GM12878 (cell line): ENCODE data around the gene RIC1. TPM values are rescaled to one million over a fixed set of nuclear protein-coding genes. Genes with fewer than 3 reads are reported as not detected.

ENCODE experiments used
- ATAC-seq: fragments of 200-7000 bp; cut with Tn5 transposase; 3 replicates; pipeline ENCODE4 v1.9.1; 2020; ENCODE audit warnings: mild to moderate bottlenecking, moderate library complexity
- BruUV-seq: library from RNA; stranded (reverse); fragments of 400-500 nt; replicated peaks from 2 replicates; lab custom pipeline; 2021; lab: Mats Ljungman, UMichigan
- CTCF ChIA-PET: fragments of 300-600 bp; sonication (Branson Sonifier 250); formaldehyde crosslinking; extraction: SDS; loops from one replicate; lab custom pipeline; 2021; ENCODE audit warnings: inconsistent platforms; lab: Yijun Ruan, JAX
- POLR2A ChIA-PET: fragments of 350-600 bp; formaldehyde crosslinking; extraction: SDS; loops from one replicate; lab custom pipeline; 2021; ENCODE audit warnings: inconsistent platforms; lab: Charles Lee
- RAD21 ChIA-PET: fragments of 300-600 bp; sonication (Branson Sonifier 250); formaldehyde crosslinking; loops from one replicate; lab custom pipeline; 2023; ENCODE audit warnings: antibody characterized with exemption; ENCODE audit not compliant: unreplicated experiment; lab: Charles Lee
- SMC1A ChIA-PET: fragments of 300-600 bp; sonication (Branson Sonifier 250); formaldehyde crosslinking; loops from one replicate; lab custom pipeline; 2023; ENCODE audit not compliant: unreplicated experiment, uncharacterized antibody; lab: Charles Lee
- DNase-seq: peaks from one replicate; pipeline ENCODE4 v3.0.0-alpha.2; 2011; ENCODE audit warnings: low read depth, low spot score
- FAIRE-seq: peaks from 3 replicates; lab custom pipeline; 2011; peaks lifted over from hg19 to GRCh38; lab: Jason Lieb, UNC
- H2AFZ ChIP-seq: 2 replicates; pipeline ENCODE4 v1.6.0; 2011; ENCODE audit warnings: low read depth, low read length, control low read depth; ENCODE audit not compliant: control insufficient read depth
- H3K27ac ChIP-seq: 2 replicates; pipeline ENCODE4 v1.5.1; 2011; ENCODE audit warnings: control low read depth; ENCODE audit not compliant: control insufficient read depth, insufficient read depth
- H3K27me3 ChIP-seq, 2 experiments: replicated peaks in 1 of 2; 2 replicates each; pipeline versions ENCODE4 v1.6.0 to v1.6.1; 2011; ENCODE audit warnings: low read length in 1 of 2; ENCODE audit not compliant: control insufficient read depth in 2 of 2, insufficient read depth in 2 of 2
- H3K36me3 ChIP-seq, 2 experiments: 2 replicates each; pipeline ENCODE4 v1.5.1; 2011; ENCODE audit warnings: low read length in 1 of 2; ENCODE audit not compliant: control insufficient read depth in 2 of 2, insufficient read depth in 2 of 2
- H3K4me1 ChIP-seq: 2 replicates; pipeline ENCODE4 v1.6.1; 2011; ENCODE audit warnings: mild to moderate bottlenecking, low read length, moderate library complexity, mixed read lengths; ENCODE audit not compliant: control insufficient read depth, insufficient read depth
- H3K4me2 ChIP-seq: 2 replicates; pipeline ENCODE4 v1.6.0; 2011; ENCODE audit warnings: control low read depth; ENCODE audit not compliant: control insufficient read depth, insufficient read depth
- H3K4me3 ChIP-seq: fragments of 200-600 bp; sonication (generic); 2 replicates; pipeline ENCODE4 v1.5.1; 2016
- H3K79me2 ChIP-seq: 2 replicates; pipeline ENCODE4 v1.6.0; 2011; ENCODE audit warnings: low read length; ENCODE audit not compliant: control insufficient read depth, insufficient read depth
- H3K9ac ChIP-seq: 2 replicates; pipeline ENCODE4 v1.8.0; 2011; ENCODE audit warnings: low read length, control low read depth, mixed read lengths; ENCODE audit not compliant: control insufficient read depth, insufficient read depth
- H3K9me3 ChIP-seq: replicated peaks from 3 replicates; pipeline ENCODE4 v1.5.1; 2011; ENCODE audit warnings: mild to moderate bottlenecking, low read length; ENCODE audit not compliant: control insufficient read depth, insufficient read depth
- H4K20me1 ChIP-seq: 2 replicates; pipeline ENCODE4 v1.6.0; 2011; ENCODE audit not compliant: control insufficient read depth, insufficient read depth
- BACH1 ChIP-seq: fragments of 450-650 bp; IDR thresholded peaks from 2 replicates; pipeline ENCODE4 v1.6.1; 2017; ENCODE audit warnings: mild to moderate bottlenecking, borderline replicate concordance
- CEBPB ChIP-seq, 2 experiments: fragments of 150-350 bp in 1 of 2; IDR thresholded peaks; 2 replicates each; pipeline ENCODE4 v1.6.1; 2012 to 2014; ENCODE audit warnings: low read depth in 2 of 2, low read length in 2 of 2, borderline replicate concordance in 1 of 2, inconsistent platforms in 1 of 2
- CEBPZ ChIP-seq: fragments of 150-350 bp; IDR thresholded peaks from 2 replicates; pipeline ENCODE4 v1.6.1; 2016; ENCODE audit warnings: low read depth, low read length
- ELK1 ChIP-seq: IDR thresholded peaks from 2 replicates; pipeline ENCODE4 v1.6.1; 2012; ENCODE audit warnings: low read depth, low read length, improper control_type of control experiment
- ETV6 ChIP-seq, 2 experiments: fragments of 450-650 bp in 1 of 2; IDR thresholded peaks in 1 of 2; conservative IDR thresholded peaks in 1 of 2; 2 replicates each; pipeline ENCODE4 v1.6.1; 2014; ENCODE audit warnings: antibody characterized with exemption in 1 of 2, borderline replicate concordance in 1 of 2, low read depth in 1 of 2, mild to moderate bottlenecking in 1 of 2, moderate library complexity in 1 of 2
- GATAD2B ChIP-seq: fragments of 450-650 bp; conservative IDR thresholded peaks from 2 replicates; pipeline ENCODE4 v1.6.1; 2017; ENCODE audit warnings: low read depth, mild to moderate bottlenecking, moderate library complexity
- KAT2A ChIP-seq: conservative IDR thresholded peaks from 2 replicates; pipeline ENCODE4 v1.6.1; 2011; ENCODE audit warnings: low read depth, low read length; ENCODE audit not compliant: control insufficient read depth
- MLLT1 ChIP-seq: fragments of 450-650 bp; IDR thresholded peaks from 2 replicates; pipeline ENCODE4 v1.6.1; 2016; ENCODE audit warnings: mild to moderate bottlenecking
- POLR2AphosphoS2 ChIP-seq: IDR thresholded peaks from 2 replicates; pipeline ENCODE4 v1.6.1; 2011; ENCODE audit warnings: low read depth, mild to moderate bottlenecking, low read length, improper control_type of control experiment, moderate library complexity
- PRDM15 ChIP-seq: fragments of 450-650 bp; formaldehyde crosslinking; IDR thresholded peaks from 2 replicates; pipeline ENCODE4 v1.4.0; 2020; ENCODE audit warnings: mild to moderate bottlenecking, moderate library complexity
- ZZZ3 ChIP-seq: IDR thresholded peaks from 2 replicates; pipeline ENCODE4 v1.6.1; 2011; ENCODE audit warnings: low read depth; ENCODE audit not compliant: control insufficient read depth, insufficient read length
- WGBS: methylation state at CpG from one replicate; pipeline ENCODE4 v1.1.6; 2016; ENCODE audit warnings: low lambda C conversion rate; ENCODE audit not compliant: insufficient replicate concordance, insufficient coverage; ENCODE audit errors: missing lambda C conversion rate; 5-methylcytosine and 5-hydroxymethylcytosine counted together
- in situ Hi-C: fragments of 300-500 bp; cut with MboI; formaldehyde crosslinking; loops from 9 replicates; pipeline ENCODE4 v1.14.3; 2018; ENCODE audit warnings: mixed read lengths
- intact Hi-C: fragments of 100-400 bp; cut with micrococcal nuclease; formaldehyde crosslinking; loops from one replicate; pipeline ENCODE4 v1.14.2; 2022; ENCODE audit not compliant: unreplicated experiment
- polyA plus RNA-seq, 11 experiments: library from polyadenylated mRNA; depleted of rRNA in 4 of 11; unstranded in 6 of 11; stranded (reverse) in 5 of 11; fragments of >200 nt; fragmentation: Nextera tagmentation in 4 of 11; fragmentation: Illumina TruSeq in 1 of 11; extraction: Ambion mirVana in 4 of 11; extraction: Trizol in 1 of 11; gene quantifications; 1 replicate in 1 of 11; 2 replicates in 10 of 11; pipeline versions ENCODE4 v1.2.1 to v1.2.3, GENCODE V29; 2011 to 2016; ENCODE audit warnings: inconsistent platforms in 2 of 11, missing spikeins in 2 of 11, low read depth in 1 of 11
- total RNA-seq, 4 experiments: library from RNA; depleted of rRNA in 3 of 4; stranded (reverse); fragments of >200 nt in 3 of 4; fragmentation: Illumina TruSeq in 1 of 4; extraction: Trizol in 1 of 4; gene quantifications; 2 replicates each; pipeline versions ENCODE4 v1.2.1 to v1.2.3, GENCODE V29; 2013 to 2021

The RIC1 gene
- total and polyA plus RNA-seq, 10 of the 15 experiments (the other 5 are each of a cell fraction or from before 2014, with no cell fraction given): 6.2 to 59.8 (median 33.3) TPM

- TF ChIP-seq ELK1 (no peak), ZZZ3 (no peak)
These were observed 120.4 kb downstream of the RIC1 start (continued) for GRCh38 chr9:5749306-5749705.

- intact Hi-C loops: no loop called here
- FAIRE-seq (no peak), DNase-seq (no peak), ATAC-seq (no peak)
- H2AFZ ChIP-seq: no peak overlapping the region
- no peak overlapping the region for H3K27ac ChIP-seq
- no peak overlapping the region for H3K9ac ChIP-seq
- no peak overlapping the region for H3K4me2 ChIP-seq
- in situ Hi-C loops: no loop called here
- no TSS peak for BruUV-seq
- H3K36me3 ChIP-seq: peaks cover 0 to 41% of the 10 kb centered on the region in 2 experiments; a peak in 3 of 4 replicates
- WGBS: 100% methylated on average over 1 of the region's 1 CpG
- ChIA-PET RAD21 (no interaction called here), POLR2A (interaction anchor here (1.2 kb wide), 1 partner anchor 12 kb away, joined by 8 read pairs; no protein-coding TSS in a partner anchor), SMC1A (interaction anchor here (0.6 to 1.5 kb wide), 6 partner anchors 9 to 142 kb away, joined by 3 to 7 read pairs (median 3); no protein-coding TSS in a partner anchor), CTCF (interaction anchor here (1.6 kb wide), 1 partner anchor 129 kb away, joined by 3 read pairs; no protein-coding TSS in a partner anchor)
- no peaks in the 10 kb centered on the region for H3K27me3 ChIP-seq
- no peaks in the 10 kb centered on the region for H3K4me1 ChIP-seq
- H4K20me1 ChIP-seq: no peaks in the 10 kb centered on the region
- H3K4me3 ChIP-seq: no peak overlapping the region
- no peaks in the 10 kb centered on the region for H3K79me2 ChIP-seq
- no peaks in the 10 kb centered on the region for H3K9me3 ChIP-seq
- TF ChIP-seq POLR2AphosphoS2 (no peak), MLLT1 (no peak), CEBPB (IDR thresholded peaks at IDR 0.05; ENCODE audit: borderline replicate concordance in 1 of 2, low read depth in 2 of 2, low read length in 2 of 2) (no peak), BACH1 (no peak), GATAD2B (no peak), CEBPZ (no peak), PRDM15 (CRISPR knock-in tag) (no peak), ETV6 (conservative IDR thresholded peaks at IDR 0.05 in 1 of 2, IDR thresholded peaks at IDR 0.05 in 1 of 2; ENCODE audit: borderline replicate concordance in 1 of 2, low read depth in 1 of 2) (no peak), KAT2A (no peak)
These were observed 121.7 kb downstream of the RIC1 start for GRCh38 chr9:5750569-5750968.
